KBM-7 (cell line): ENCODE measurements around the gene CYBA.

Source experiments
- DNase-seq: peaks from one replicate; pipeline ENCODE4 v3.0.0-alpha.2; 2015
- in situ Hi-C: fragments of 300-500 bp; cut with MboI; formaldehyde crosslinking; loops from 2 replicates; pipeline ENCODE4 v1.14.3; 2020; ENCODE audit warnings: low sequenced_read_pairs, low pct_unique_long_range_greater_than_20kb, mixed read lengths

The CYBA gene

GRCh38 chr16:88649924-88650748 lies 717 bp downstream of the CYBA start:
- DNase-seq, result peak; percentile 66
- in situ Hi-C loops, result no loop called here

GRCh38 chr16:88649195-88649923 lies 1.5 kb downstream of the CYBA start:
- in situ Hi-C loops, result no loop called here
- no peak for DNase-seq

GRCh38 chr16:88647178-88648070 lies 3.4 kb downstream of the CYBA start:
- DNase-seq, result no peak
- in situ Hi-C loops, result no loop called here

GRCh38 chr16:88646345-88647034 lies 4.4 kb downstream of the CYBA start:
- no peak for DNase-seq
- in situ Hi-C loops, result no loop called here

- no peak for DNase-seq
- in situ Hi-C loops, result no loop called here
These were observed 4.9 kb downstream of the CYBA start for GRCh38 chr16:88645941-88646340.

GRCh38 chr16:88645455-88645854 lies 5.4 kb downstream of the CYBA start:
- in situ Hi-C loops, result no loop called here
- DNase-seq, result no peak

GRCh38 chr16:88643644-88643932 lies 7.3 kb downstream of the CYBA start:
- in situ Hi-C loops, result no loop called here
- no peak for DNase-seq

- in situ Hi-C loops, result no loop called here
- no peak for DNase-seq
These were observed 7.8 kb downstream of the CYBA start for GRCh38 chr16:88642881-88643643.

- in situ Hi-C loops, result no loop called here
- DNase-seq, result no peak
These were observed 10.2 kb downstream of the CYBA start for GRCh38 chr16:88640498-88641247.

- in situ Hi-C loops, result no loop called here
- DNase-seq, result no peak
These were observed 10.8 kb downstream of the CYBA start for GRCh38 chr16:88640039-88640495.

- DNase-seq, result no peak
- in situ Hi-C loops, result no loop called here
These were observed 11.4 kb downstream of the CYBA start for GRCh38 chr16:88639231-88640038.

- DNase-seq, result no peak
- in situ Hi-C loops, result no loop called here
These were observed 12.3 kb downstream of the CYBA start, which contains the start of gene IL17C for GRCh38 chr16:88638323-88639230. Gene IL17C (plus strand): TSS chr16:88638572. CDS start chr16:88638642, 70 bp downstream.

GRCh38 chr16:88636488-88637265 lies 14.2 kb downstream of the CYBA start:
- in situ Hi-C loops, result no loop called here

GRCh38 chr16:88635671-88636319 lies 15.1 kb downstream of the CYBA start:
- in situ Hi-C loops, result no loop called here
- no peak for DNase-seq

More at GRCh38 chr16:88636488-88637265, 14.2 kb downstream of the CYBA start:
- no peak for DNase-seq
